Sigmoid colon (tissue), 7 donors: ENCODE data around the gene NEK9. TPM values are rescaled to one million over a fixed set of nuclear protein-coding genes. Genes with fewer than 3 reads are reported as not detected.
"Not testable (repeated sequence)": the region's sequence is repeated elsewhere in the genome, so short reads cannot be mapped to it uniquely, and the experiment has no call there.

Experiments
- DNase-seq: peaks from one replicate; pipeline ENCODE4 v3.0.0-alpha.2; 2019
- H3K27ac ChIP-seq, 4 donors: fragments of 200-600 bp; sonication (generic); one replicate each; pipeline ENCODE4 v1.5.1; 2016 to 2019; ENCODE audit warnings: mild to moderate bottlenecking in 1 of 4
- H3K27me3 ChIP-seq, 3 donors: fragments of 200-600 bp; sonication (generic); one replicate each; pipeline ENCODE4 v1.5.1; 2019; ENCODE audit warnings: mild to moderate bottlenecking in 1 of 3
- H3K36me3 ChIP-seq, 4 donors: fragments of 200-600 bp; sonication (generic); one replicate each; pipeline ENCODE4 v1.5.1; 2016 to 2019
- H3K4me1 ChIP-seq, 4 donors: fragments of 200-600 bp; sonication (generic); one replicate each; pipeline ENCODE4 v1.5.1; 2017 to 2019
- H3K4me3 ChIP-seq, 4 donors: fragments of 200-600 bp; sonication (generic); one replicate each; pipeline ENCODE4 v1.5.1; 2017 to 2019; ENCODE audit warnings: mild to moderate bottlenecking in 2 of 4, moderate library complexity in 1 of 4
- H3K9me3 ChIP-seq, 4 donors: fragments of 200-600 bp in 3 of 4; sonication (generic) in 3 of 4; one replicate each; pipeline versions ENCODE4 v1.5.1 to v1.6.1; 2013 to 2019
- CTCF ChIP-seq, 4 experiments: fragments of 450-650 bp in 3 of 4; fragments of 200-600 bp in 1 of 4; IDR thresholded peaks; one replicate each; pipeline ENCODE4 v1.5.1; 2016 to 2019; ENCODE audit warnings: antibody characterized with exemption in 4 of 4, mild to moderate bottlenecking in 3 of 4, moderate library complexity in 2 of 4
- EP300 ChIP-seq, 4 donors: sonication (generic); formaldehyde crosslinking; IDR thresholded peaks; one replicate each; pipeline ENCODE4 v1.6.1; 2017; ENCODE audit warnings: antibody characterized with exemption in 4 of 4
- POLR2A ChIP-seq, 2 donors: fragments of 450-650 bp; IDR thresholded peaks; one replicate each; pipeline ENCODE4 v1.6.1; 2016; ENCODE audit warnings: antibody characterized with exemption in 2 of 2, mild to moderate bottlenecking in 2 of 2, moderate library complexity in 2 of 2
- POLR2AphosphoS5 ChIP-seq, 4 donors: sonication (generic); formaldehyde crosslinking; IDR thresholded peaks; one replicate each; pipeline ENCODE4 v1.6.1; 2017; ENCODE audit warnings: antibody characterized with exemption in 4 of 4
- WGBS, 2 donors: extraction: QIAGEN DNeasy Blood & Tissue Kit; methylation state at CpG; one replicate each; pipeline ENCODE4 v1.1.7; 2013; 5-methylcytosine and 5-hydroxymethylcytosine counted together
- intact Hi-C: fragments of 100-400 bp; cut with DNase I; formaldehyde crosslinking; loops from one replicate; pipeline ENCODE4 v1.15.1; 2023
- polyA plus RNA-seq, 3 donors: library from polyadenylated mRNA; stranded (reverse); fragments of 200-250 nt; gene quantifications; one replicate each; pipeline ENCODE4 v1.2.3, GENCODE V29; 2013
- total RNA-seq, 4 donors: library from RNA; depleted of rRNA; stranded (reverse); fragments of >200 nt; gene quantifications; one replicate each; pipeline ENCODE4 v1.1.0, GENCODE V29; 2016
- donor health status: healthy with polysubstance abuse.
- donor health status: Bipolar disorder and iron deficiency.
- donor health status: healthy.

The NEK9 gene
- total and polyA plus RNA-seq, 7 donors, result 9.0 to 66.7 (median 54.4) TPM

- intact Hi-C loops, result loop anchor here (2.0 to 5.0 kb wide), 2 partner anchors 18 to 67 kb away; partner anchors contain the start of genes EIF2B2 and MLH3
- 1 to 3% methylated on average over 58 of the region's 58 CpGs for WGBS, 2 donors
Measured at GRCh38 chr14:75069121-75069810, 57.6 kb downstream of the NEK9 start, which contains the start of gene ZC2HC1C. ZC2HC1C (plus strand) TSS chr14:75069641; CDS start chr14:75070574, 933 bp downstream.

GRCh38 chr14:75068294-75069120, 58.3 kb downstream of the NEK9 start:
- Histone ChIP-seq H3K4me3 (peak overlapping the region; percentile 46 to 61 (median 60)), H3K9me3 (no peaks in the 10 kb centered on the region), H3K27me3 (no peaks in the 10 kb centered on the region), H3K4me1 (peaks cover 0 to 41% (median 27%) of the 10 kb centered on the region in 4 donors), H3K27ac (peak overlapping the region; percentile 93 to 95 (median 94)), H3K36me3 (no peaks in the 10 kb centered on the region)
- intact Hi-C loops, result loop anchor here (2.0 to 5.0 kb wide), 2 partner anchors 18 to 66 kb away; partner anchors contain the start of genes EIF2B2 and MLH3
- 12 to 31% methylated on average over 15 of the region's 15 CpGs for WGBS, 2 donors
- no peak for DNase-seq
- TF ChIP-seq POLR2AphosphoS5 (IDR thresholded peaks at IDR 0.05), result no peak
- no peak for TF ChIP-seq POLR2A (IDR thresholded peaks at IDR 0.05)
- TF ChIP-seq EP300 (IDR thresholded peaks at IDR 0.05), result no peak
- no peak for TF ChIP-seq CTCF (IDR thresholded peaks at IDR 0.05)

More at GRCh38 chr14:75069121-75069810, 57.6 kb downstream of the NEK9 start, which contains the start of gene ZC2HC1C:
- peak within 1 kb of the TSS; percentile 46 to 61 (median 60) for H3K4me3 ChIP-seq
- TF ChIP-seq POLR2AphosphoS5 (IDR thresholded peaks at IDR 0.05) (peak; percentile 67 to 89 (median 83)), EP300 (IDR thresholded peaks at IDR 0.05) (peak in 2 of 4 donors; percentile 49 to 75), CTCF (IDR thresholded peaks at IDR 0.05) (no peak), POLR2A (IDR thresholded peaks at IDR 0.05) (peak; percentile 33 to 41)
- no peaks in the 10 kb centered on the region for H3K27me3 ChIP-seq
- peak; percentile 98 for DNase-seq
- H3K4me1 ChIP-seq, result peaks cover 0 to 41% (median 26%) of the 10 kb centered on the region in 4 donors
- H3K9me3 ChIP-seq, result no peaks in the 10 kb centered on the region
- H3K27ac ChIP-seq, result peak within 1 kb of the TSS; percentile 93 to 95 (median 94)
- H3K36me3 ChIP-seq, result no peaks in the 10 kb centered on the region

- H3K27me3 ChIP-seq, H3K9me3 ChIP-seq, H3K36me3 ChIP-seq, DNase-seq: not testable (repeated sequence)
- peak overlapping the region; percentile 93 to 95 (median 94) for H3K27ac ChIP-seq
- peak overlapping the region in 2 of 4 donors; percentile 61 for H3K4me3 ChIP-seq
- H3K4me1 ChIP-seq, result peaks cover 0 to 45% (median 29%) of the 10 kb centered on the region in 4 donors
- intact Hi-C loops, result loop anchor here (2.0 to 5.0 kb wide), 2 partner anchors 17 to 65 kb away; partner anchors contain the start of genes EIF2B2 and MLH3
- WGBS, 2 donors, result 83 to 93% methylated on average over 4 of the region's 4 CpGs
Measured at GRCh38 chr14:75067765-75068164, 59.1 kb downstream of the NEK9 start.

- Histone ChIP-seq H3K36me3 (no peaks in the 10 kb centered on the region), H3K4me3 (no peak overlapping the region), H3K27me3 (no peaks in the 10 kb centered on the region), H3K27ac (peak overlapping the region in 3 of 4 donors; percentile 93 to 95 (median 93)), H3K4me1 (peaks cover 0 to 46% (median 29%) of the 10 kb centered on the region in 4 donors), H3K9me3 (no peaks in the 10 kb centered on the region)
- WGBS, 2 donors, result 93 to 96% methylated on average over 1 of the region's 1 CpG
- TF ChIP-seq POLR2AphosphoS5 (IDR thresholded peaks at IDR 0.05), result no peak
- TF ChIP-seq POLR2A (IDR thresholded peaks at IDR 0.05), result no peak
- TF ChIP-seq CTCF (IDR thresholded peaks at IDR 0.05), result no peak
- no peak for TF ChIP-seq EP300 (IDR thresholded peaks at IDR 0.05)
- DNase-seq, result no peak
- intact Hi-C loops, result loop anchor here (5.0 kb wide), 1 partner anchor 65 kb away; the partner anchor contains the start of gene EIF2B2
Measured at GRCh38 chr14:75067212-75067611, 59.6 kb downstream of the NEK9 start.
